Measurements from ENCODE around the gene ACSS1. TPM values are rescaled to one million over a fixed set of nuclear protein-coding genes. Genes with fewer than 3 reads are reported as not detected.

ACSS1 gene
- total RNA-seq, 1 experiment from 2014 or later = 3.6 TPM

DNA sequence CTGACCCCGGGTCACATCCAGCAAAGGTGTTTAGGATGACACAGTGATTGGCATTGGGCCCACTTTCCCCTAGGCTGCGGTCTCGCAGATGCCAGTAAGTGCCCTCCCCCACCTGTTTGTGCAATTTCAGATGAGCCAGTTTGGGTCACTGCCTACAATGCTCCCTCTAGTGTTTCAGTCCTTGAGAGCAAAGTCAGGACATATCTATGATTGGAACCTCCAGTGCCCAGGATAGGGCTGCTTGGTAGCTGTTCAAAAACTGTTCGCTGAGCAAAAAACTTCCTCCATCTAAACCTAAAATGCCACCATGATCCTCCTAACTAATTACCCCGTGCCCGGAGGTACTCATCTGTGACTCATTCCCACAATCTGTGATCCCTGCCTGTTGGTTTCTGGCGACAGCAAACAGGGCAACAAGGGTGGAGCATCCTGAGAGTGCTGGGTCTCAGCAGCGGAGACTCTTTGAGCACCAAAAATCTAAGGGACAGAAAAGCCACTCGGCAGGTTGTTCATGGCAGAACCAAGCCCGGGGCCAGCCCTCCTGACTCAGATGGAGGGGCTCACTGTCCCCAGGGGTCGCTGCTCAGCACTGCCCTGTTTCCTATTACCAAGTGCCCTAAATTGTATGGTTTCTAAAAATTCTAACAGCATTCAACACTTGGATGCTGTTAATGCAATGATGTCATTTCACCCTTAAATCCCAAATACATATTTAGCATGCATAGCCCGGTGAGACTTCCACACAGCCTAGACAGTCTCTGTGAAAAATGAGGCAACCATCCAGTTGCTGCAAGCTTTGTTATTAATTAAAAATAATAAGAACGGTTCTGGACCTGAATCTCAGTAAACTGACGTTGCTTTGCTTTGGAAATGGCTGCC is 19.0 kb upstream of the ACSS1 start:
- peak; percentile 44 for DNase-seq
- Mint-ChIP-seq H3K36me3 (ENCODE audit: insufficient read depth, unreplicated experiment) (no peaks in the 10 kb centered on the region), H3K27ac (ENCODE audit: unreplicated experiment) (no peak overlapping the region), H3K9me3 (ENCODE audit: low read depth, unreplicated experiment) (no peaks in the 10 kb centered on the region), H3K27me3 (ENCODE audit: unreplicated experiment) (peaks cover under 1% of the 10 kb centered on the region), H3K4me1 (ENCODE audit: low read depth, unreplicated experiment) (peaks cover 15% of the 10 kb centered on the region), H3K4me3 (ENCODE audit: low read depth, unreplicated experiment) (peak overlapping the region; percentile 58)
- TF ChIP-seq, protein P1, sequence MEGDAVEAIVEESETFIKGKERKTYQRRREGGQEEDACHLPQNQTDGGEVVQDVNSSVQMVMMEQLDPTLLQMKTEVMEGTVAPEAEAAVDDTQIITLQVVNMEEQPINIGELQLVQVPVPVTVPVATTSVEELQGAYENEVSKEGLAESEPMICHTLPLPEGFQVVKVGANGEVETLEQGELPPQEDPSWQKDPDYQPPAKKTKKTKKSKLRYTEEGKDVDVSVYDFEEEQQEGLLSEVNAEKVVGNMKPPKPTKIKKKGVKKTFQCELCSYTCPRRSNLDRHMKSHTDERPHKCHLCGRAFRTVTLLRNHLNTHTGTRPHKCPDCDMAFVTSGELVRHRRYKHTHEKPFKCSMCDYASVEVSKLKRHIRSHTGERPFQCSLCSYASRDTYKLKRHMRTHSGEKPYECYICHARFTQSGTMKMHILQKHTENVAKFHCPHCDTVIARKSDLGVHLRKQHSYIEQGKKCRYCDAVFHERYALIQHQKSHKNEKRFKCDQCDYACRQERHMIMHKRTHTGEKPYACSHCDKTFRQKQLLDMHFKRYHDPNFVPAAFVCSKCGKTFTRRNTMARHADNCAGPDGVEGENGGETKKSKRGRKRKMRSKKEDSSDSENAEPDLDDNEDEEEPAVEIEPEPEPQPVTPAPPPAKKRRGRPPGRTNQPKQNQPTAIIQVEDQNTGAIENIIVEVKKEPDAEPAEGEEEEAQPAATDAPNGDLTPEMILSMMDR (IDR thresholded peaks at IDR 0.05; ENCODE audit: unreplicated experiment) = no peak
- BruUV-seq (replicated peaks) = no TSS peak
- CTCF ChIA-PET = no interaction called here
- intact Hi-C loops (cut with micrococcal nuclease; ENCODE audit: unreplicated experiment) = no loop called here

DNA sequence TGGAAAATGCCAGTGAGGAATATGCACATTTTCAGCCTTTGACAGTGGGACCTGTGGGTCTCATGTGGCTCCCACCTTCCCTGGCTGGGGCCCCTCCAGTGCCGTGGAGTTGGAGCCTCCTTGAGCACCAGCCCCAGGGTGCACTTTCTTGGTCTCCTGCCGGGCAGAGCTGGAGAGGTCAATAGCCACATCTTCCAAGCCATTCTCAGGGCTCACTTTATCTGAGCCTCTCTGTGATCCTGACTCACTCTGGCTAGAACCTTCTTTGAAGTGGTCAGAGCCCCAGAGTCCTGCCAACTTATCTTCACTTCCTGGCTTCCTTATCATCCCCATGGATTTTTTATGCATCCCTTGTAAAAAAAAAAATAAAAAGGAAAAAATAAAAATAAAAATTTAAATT is 18.3 kb upstream of the ACSS1 start:
- no peak overlapping the region for H3K4me3 Mint-ChIP-seq (ENCODE audit: low read depth, unreplicated experiment)
- H3K27me3 Mint-ChIP-seq (ENCODE audit: unreplicated experiment) = peaks cover 8% of the 10 kb centered on the region
- no peak for DNase-seq
- no TSS peak for BruUV-seq (replicated peaks)
- TF ChIP-seq, protein P1 (IDR thresholded peaks at IDR 0.05; ENCODE audit: unreplicated experiment) = no peak
- intact Hi-C loops (cut with micrococcal nuclease; ENCODE audit: unreplicated experiment) = no loop called here
- peaks cover 21% of the 10 kb centered on the region for H3K4me1 Mint-ChIP-seq (ENCODE audit: low read depth, unreplicated experiment)
- CTCF ChIA-PET = no interaction called here
- no peaks in the 10 kb centered on the region for H3K9me3 Mint-ChIP-seq (ENCODE audit: low read depth, unreplicated experiment)
- H3K36me3 Mint-ChIP-seq (ENCODE audit: insufficient read depth, unreplicated experiment) = no peaks in the 10 kb centered on the region
- no peak overlapping the region for H3K27ac Mint-ChIP-seq (ENCODE audit: unreplicated experiment)

- no TSS peak for BruUV-seq (replicated peaks)
- CTCF ChIA-PET = no interaction called here
- DNase-seq = no peak
- Mint-ChIP-seq H3K27me3 (ENCODE audit: unreplicated experiment) (peaks cover 13% of the 10 kb centered on the region), H3K27ac (ENCODE audit: unreplicated experiment) (no peak overlapping the region), H3K4me1 (ENCODE audit: low read depth, unreplicated experiment) (peaks cover 21% of the 10 kb centered on the region), H3K4me3 (ENCODE audit: low read depth, unreplicated experiment) (no peak overlapping the region), H3K9me3 (ENCODE audit: low read depth, unreplicated experiment) (no peaks in the 10 kb centered on the region), H3K36me3 (ENCODE audit: insufficient read depth, unreplicated experiment) (no peaks in the 10 kb centered on the region)
- intact Hi-C loops (cut with micrococcal nuclease; ENCODE audit: unreplicated experiment) = no loop called here
- TF ChIP-seq, protein P1 (IDR thresholded peaks at IDR 0.05; ENCODE audit: unreplicated experiment) = no peak
Measured at GRCh38 chr20:25073544-25073943, 15.6 kb upstream of the ACSS1 start.

DNA sequence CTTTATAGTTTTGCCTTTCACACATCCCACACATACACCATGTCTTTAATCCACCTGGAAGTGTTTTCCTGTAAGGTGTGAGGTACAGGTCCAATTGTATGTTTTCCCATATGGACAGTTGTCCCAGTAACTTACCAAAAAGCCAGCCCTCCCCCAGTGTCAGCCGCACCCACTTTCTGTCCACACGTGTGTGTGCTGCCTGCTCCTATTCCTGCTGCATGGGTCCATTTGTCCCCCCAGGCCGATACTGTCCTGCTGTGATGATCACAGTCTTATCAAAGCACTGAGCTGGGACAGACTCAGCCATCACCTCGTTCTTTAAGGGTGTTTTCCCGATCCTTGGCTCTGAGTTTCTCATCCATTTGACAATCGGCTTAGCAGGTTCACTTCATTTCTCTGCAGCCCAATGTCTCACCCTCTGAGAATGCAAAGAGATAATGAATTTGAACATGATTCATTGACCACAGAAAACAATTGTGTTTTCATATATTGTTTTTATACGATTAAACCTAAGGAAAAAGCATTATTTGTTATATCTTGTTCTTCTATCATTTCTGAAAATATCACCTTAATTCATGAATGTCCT is 14.4 kb upstream of the ACSS1 start:
- intact Hi-C loops (cut with micrococcal nuclease; ENCODE audit: unreplicated experiment) = no loop called here
- TF ChIP-seq, protein P1 (IDR thresholded peaks at IDR 0.05; ENCODE audit: unreplicated experiment) = no peak
- DNase-seq = no peak
- BruUV-seq (replicated peaks) = no TSS peak
- Mint-ChIP-seq H3K9me3 (ENCODE audit: low read depth, unreplicated experiment) (no peaks in the 10 kb centered on the region), H3K4me3 (ENCODE audit: low read depth, unreplicated experiment) (no peak overlapping the region), H3K36me3 (ENCODE audit: insufficient read depth, unreplicated experiment) (no peaks in the 10 kb centered on the region), H3K4me1 (ENCODE audit: low read depth, unreplicated experiment) (peaks cover 20% of the 10 kb centered on the region), H3K27me3 (ENCODE audit: unreplicated experiment) (peaks cover 13% of the 10 kb centered on the region), H3K27ac (ENCODE audit: unreplicated experiment) (no peak overlapping the region)
- CTCF ChIA-PET = no interaction called here
